SK-N-SH treated with all-trans-retinoic acid at 6 μM for 48 hours (cell line): Measurements from ENCODE around the gene ME3.
"Not testable (repeated sequence)": the region's sequence is repeated elsewhere in the genome, so short reads cannot be mapped to it uniquely, and the experiment has no call there.

Experiments used
- ATAC-seq: fragments of 200-7000 bp; cut with Tn5 transposase; 3 replicates; pipeline ENCODE4 v1.9.1; 2020; ENCODE audit warnings: mild to moderate bottlenecking, moderate library complexity
- BACH2 ChIP-seq: fragments of 250-450 bp; sonication (Bioruptor Pico); IDR thresholded peaks from 2 replicates; pipeline ENCODE4 v1.9.0; 2021; ENCODE audit warnings: mild to moderate bottlenecking, borderline replicate concordance
- CSDC2 ChIP-seq: fragments of 250-450 bp; sonication (Bioruptor Pico); IDR thresholded peaks from 2 replicates; pipeline ENCODE4 v1.5.0; 2020; ENCODE audit warnings: mild to moderate bottlenecking, moderate library complexity
- ESRRG ChIP-seq: fragments of 250-450 bp; sonication (Bioruptor Pico); IDR thresholded peaks from 2 replicates; pipeline ENCODE4 v1.6.1; 2021; ENCODE audit warnings: mild to moderate bottlenecking
- GLIS3 ChIP-seq: fragments of 250-450 bp; sonication (Bioruptor Pico); IDR thresholded peaks from 2 replicates; pipeline ENCODE4 v1.5.0; 2020; ENCODE audit warnings: mild to moderate bottlenecking, moderate library complexity
- ISL1 ChIP-seq: fragments of 250-450 bp; sonication (Bioruptor Pico); IDR thresholded peaks from 2 replicates; pipeline ENCODE4 v2.1.2; 2022; ENCODE audit warnings: mild to moderate bottlenecking, moderate library complexity
- PATZ1 ChIP-seq: fragments of 250-450 bp; sonication (Bioruptor Pico); IDR thresholded peaks from 2 replicates; pipeline ENCODE4 v1.8.0; 2020; ENCODE audit warnings: mild to moderate bottlenecking, moderate library complexity, borderline replicate concordance
- POU6F1 ChIP-seq: fragments of 250-450 bp; sonication (Bioruptor Pico); IDR thresholded peaks from 2 replicates; pipeline ENCODE4 v1.8.0; 2021; ENCODE audit warnings: low read depth, mild to moderate bottlenecking, moderate library complexity, borderline replicate concordance
- PPARA ChIP-seq: fragments of 250-450 bp; sonication (Bioruptor Pico); IDR thresholded peaks from 2 replicates; pipeline ENCODE4 v1.5.0; 2020; ENCODE audit warnings: mild to moderate bottlenecking, borderline replicate concordance
- SNAI2 ChIP-seq: fragments of 250-450 bp; sonication (Bioruptor Pico); IDR thresholded peaks from 2 replicates; pipeline ENCODE4 v1.5.0; 2020; ENCODE audit warnings: mild to moderate bottlenecking, moderate library complexity
- TCF4 ChIP-seq: fragments of 250-450 bp; sonication (Bioruptor Pico); IDR thresholded peaks from 2 replicates; pipeline ENCODE4 v1.8.0; 2021; ENCODE audit warnings: mild to moderate bottlenecking, moderate library complexity, borderline replicate concordance
- TSHZ2 ChIP-seq: fragments of 250-450 bp; sonication (Bioruptor Pico); IDR thresholded peaks from 2 replicates; pipeline ENCODE4 v1.5.0; 2020; ENCODE audit warnings: mild to moderate bottlenecking, moderate library complexity
- ZC3H10 ChIP-seq: fragments of 250-450 bp; sonication (Bioruptor Pico); IDR thresholded peaks from 2 replicates; pipeline ENCODE4 v1.5.1; 2021; ENCODE audit warnings: mild to moderate bottlenecking, moderate library complexity
- ZFP30 ChIP-seq: fragments of 450-650 bp; formaldehyde crosslinking; IDR thresholded peaks from 2 replicates; pipeline ENCODE4 v1.5.0; 2022; ENCODE audit warnings: mild to moderate bottlenecking, moderate library complexity
- ZNF8 ChIP-seq: fragments of 450-650 bp; formaldehyde crosslinking; IDR thresholded peaks from 2 replicates; pipeline ENCODE4 v1.5.0; 2020; ENCODE audit warnings: mild to moderate bottlenecking, moderate library complexity

Gene ME3

GRCh38 chr11:86553265-86553664, 119.2 kb downstream of the ME3 start (continued):
- no peak for TF ChIP-seq TSHZ2

- peak; percentile 81 for ATAC-seq
- TF ChIP-seq ISL1 (CRISPR knock-in tag), result 0 out of 2 replicates have a peak, but pooled peaks have one; percentile 13
- no peak for TF ChIP-seq POU6F1 (CRISPR knock-in tag)
Observed at GRCh38 chr11:86551288-86552092, 120.9 kb downstream of the ME3 start.

- TF ChIP-seq ESRRG (CRISPR knock-in tag), result no peak
- TF ChIP-seq, all 23 proteins: peak for 0
- ATAC-seq, result no peak
Observed at GRCh38 chr11:86550757-86551156, 121.7 kb downstream of the ME3 start.

GRCh38 chr11:86548271-86548917, 124.0 kb downstream of the ME3 start:
- ATAC-seq, result peak; percentile 50
- TF ChIP-seq BACH2 (CRISPR knock-in tag), result no peak
- TF ChIP-seq CSDC2 (CRISPR knock-in tag), result no peak
- no peak for TF ChIP-seq TSHZ2
- no peak for TF ChIP-seq PATZ1 (CRISPR knock-in tag)
- no peak for TF ChIP-seq ZFP30 (CRISPR knock-in tag)
- peak; percentile 35; the same call in 1 of the 2 replicates for TF ChIP-seq ISL1 (CRISPR knock-in tag)

- no peak; the same call in 2 of the 3 replicates for ATAC-seq
- no peak for TF ChIP-seq TSHZ2
- no peak for TF ChIP-seq SNAI2 (CRISPR knock-in tag)
- no peak for TF ChIP-seq BACH2 (CRISPR knock-in tag)
- TF ChIP-seq ZC3H10 (CRISPR knock-in tag), result no peak
- no peak for TF ChIP-seq ISL1 (CRISPR knock-in tag)
- no peak for TF ChIP-seq PATZ1 (CRISPR knock-in tag)
- TF ChIP-seq GLIS3 (CRISPR knock-in tag), result no peak
- TF ChIP-seq ESRRG (CRISPR knock-in tag), result no peak
- TF ChIP-seq ZNF8, result no peak
- TF ChIP-seq TCF4 (CRISPR knock-in tag), result no peak
- no peak for TF ChIP-seq PPARA (CRISPR knock-in tag)
Observed at GRCh38 chr11:86547727-86548126, 124.7 kb downstream of the ME3 start.

- not testable (repeated sequence) for ATAC-seq
Observed at GRCh38 chr11:86541299-86541698, 131.1 kb downstream of the ME3 start.
